Measurements from ENCODE around the gene GDF15. TPM values are rescaled to one million over a fixed set of nuclear protein-coding genes. Genes with fewer than 3 reads are reported as not detected.

Gene GDF15
- total RNA-seq, 1 experiment from 2014 or later = 15.1 TPM

DNA sequence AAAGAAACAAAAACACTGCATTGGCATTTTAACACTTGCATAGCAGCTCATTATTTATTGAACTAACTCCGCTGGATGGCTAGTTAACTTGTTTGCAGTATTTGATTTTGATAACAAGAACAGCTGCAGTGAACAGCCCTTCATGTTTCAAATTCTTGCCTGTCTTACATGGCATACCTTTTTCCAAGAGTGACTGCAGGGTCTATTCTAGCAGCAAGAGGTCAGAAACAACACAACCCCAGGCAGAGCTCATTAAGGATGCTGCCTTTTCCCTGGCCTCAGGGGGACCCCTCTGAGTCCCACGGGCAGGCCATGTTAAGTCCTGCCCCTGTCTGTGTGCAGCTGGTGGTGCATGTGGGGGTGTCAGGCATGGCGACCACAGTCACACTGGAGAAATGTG is 28.9 kb upstream of the GDF15 start:
- TF ChIP-seq, protein P1, sequence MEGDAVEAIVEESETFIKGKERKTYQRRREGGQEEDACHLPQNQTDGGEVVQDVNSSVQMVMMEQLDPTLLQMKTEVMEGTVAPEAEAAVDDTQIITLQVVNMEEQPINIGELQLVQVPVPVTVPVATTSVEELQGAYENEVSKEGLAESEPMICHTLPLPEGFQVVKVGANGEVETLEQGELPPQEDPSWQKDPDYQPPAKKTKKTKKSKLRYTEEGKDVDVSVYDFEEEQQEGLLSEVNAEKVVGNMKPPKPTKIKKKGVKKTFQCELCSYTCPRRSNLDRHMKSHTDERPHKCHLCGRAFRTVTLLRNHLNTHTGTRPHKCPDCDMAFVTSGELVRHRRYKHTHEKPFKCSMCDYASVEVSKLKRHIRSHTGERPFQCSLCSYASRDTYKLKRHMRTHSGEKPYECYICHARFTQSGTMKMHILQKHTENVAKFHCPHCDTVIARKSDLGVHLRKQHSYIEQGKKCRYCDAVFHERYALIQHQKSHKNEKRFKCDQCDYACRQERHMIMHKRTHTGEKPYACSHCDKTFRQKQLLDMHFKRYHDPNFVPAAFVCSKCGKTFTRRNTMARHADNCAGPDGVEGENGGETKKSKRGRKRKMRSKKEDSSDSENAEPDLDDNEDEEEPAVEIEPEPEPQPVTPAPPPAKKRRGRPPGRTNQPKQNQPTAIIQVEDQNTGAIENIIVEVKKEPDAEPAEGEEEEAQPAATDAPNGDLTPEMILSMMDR (conservative IDR thresholded peaks at IDR 0.05) = no peak
- no peak for TF ChIP-seq EZH2 (IDR thresholded peaks at IDR 0.05; ENCODE audit: low read depth)
- Histone ChIP-seq H3K9me3 (ENCODE audit: insufficient read depth, low read depth) (no peaks in the 10 kb centered on the region), H3K36me3 (ENCODE audit: low read depth) (peaks cover 30% of the 10 kb centered on the region), H3K4me3 (no peak overlapping the region), H3K27ac (no peak overlapping the region), H3K79me2 (ENCODE audit: low read depth) (no peaks in the 10 kb centered on the region), H2AFZ (no peak overlapping the region), H3F3A (ENCODE audit: insufficient read depth, low read depth) (peaks cover 11% of the 10 kb centered on the region; the same call in 1 of the 2 replicates), H3K4me1 (replicated peaks; ENCODE audit: insufficient read depth) (peaks cover 10% of the 10 kb centered on the region), H3K4me2 (no peak overlapping the region), H4K20me1 (ENCODE audit: insufficient read depth) (no peaks in the 10 kb centered on the region), H3K27me3 (ENCODE audit: insufficient read depth, low read depth) (no peaks in the 10 kb centered on the region), H3K9me2 (ENCODE audit: insufficient read depth) (no peaks in the 10 kb centered on the region)
- DNase-seq = no peak
- CTCF ChIA-PET = no interaction called here
- BruUV-seq (replicated peaks) = no TSS peak
- intact Hi-C loops (cut with micrococcal nuclease; ENCODE audit: unreplicated experiment) = no loop called here
- POLR2A ChIA-PET (ENCODE audit: unreplicated experiment) = no interaction called here

DNA sequence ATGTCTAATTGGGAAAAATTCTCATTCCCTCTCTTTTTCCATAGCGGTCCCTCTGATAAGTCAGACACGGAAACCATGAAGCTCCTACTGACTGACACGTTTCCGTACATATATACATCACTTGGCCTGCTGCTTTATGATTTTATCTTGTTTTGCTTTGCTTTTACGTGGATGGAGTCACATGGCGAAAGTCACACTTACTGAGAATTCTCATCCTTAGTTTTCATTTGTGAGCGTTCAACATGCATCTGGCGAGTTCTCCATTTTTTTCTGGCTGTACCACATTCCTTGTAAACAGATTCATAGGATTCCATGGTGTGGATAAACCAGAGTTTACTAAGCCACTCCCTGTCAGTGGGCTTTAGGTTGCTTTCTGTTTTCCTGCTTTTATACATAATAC is 24.3 kb upstream of the GDF15 start:
- CTCF ChIA-PET = interaction anchor here (0.5 kb wide), 1 partner anchor 34 kb away, joined by 6 read pairs; no protein-coding TSS in a partner anchor
- Histone ChIP-seq H3F3A (ENCODE audit: insufficient read depth, low read depth) (peaks cover 41% of the 10 kb centered on the region), H2AFZ (no peak overlapping the region), H4K20me1 (ENCODE audit: insufficient read depth) (no peaks in the 10 kb centered on the region), H3K9me3 (ENCODE audit: insufficient read depth, low read depth) (no peaks in the 10 kb centered on the region), H3K4me3 (no peak overlapping the region), H3K4me1 (replicated peaks; ENCODE audit: insufficient read depth) (peaks cover 44% of the 10 kb centered on the region), H3K4me2 (no peak overlapping the region), H3K79me2 (ENCODE audit: low read depth) (no peaks in the 10 kb centered on the region), H3K36me3 (ENCODE audit: low read depth) (peaks cover 18% of the 10 kb centered on the region; the same call in 1 of the 2 replicates), H3K27ac (peak overlapping the region; percentile 29), H3K27me3 (ENCODE audit: insufficient read depth, low read depth) (no peaks in the 10 kb centered on the region), H3K9me2 (ENCODE audit: insufficient read depth) (no peaks in the 10 kb centered on the region)
- DNase-seq = peak in 1 of 2 experiments; percentile 60
- no TSS peak for BruUV-seq (replicated peaks)
- intact Hi-C loops (cut with micrococcal nuclease; ENCODE audit: unreplicated experiment) = no loop called here
- POLR2A ChIA-PET (ENCODE audit: unreplicated experiment) = no interaction called here
- TF ChIP-seq, protein P1 (conservative IDR thresholded peaks at IDR 0.05) = no peak
- no peak for TF ChIP-seq EZH2 (IDR thresholded peaks at IDR 0.05; ENCODE audit: low read depth)

DNA sequence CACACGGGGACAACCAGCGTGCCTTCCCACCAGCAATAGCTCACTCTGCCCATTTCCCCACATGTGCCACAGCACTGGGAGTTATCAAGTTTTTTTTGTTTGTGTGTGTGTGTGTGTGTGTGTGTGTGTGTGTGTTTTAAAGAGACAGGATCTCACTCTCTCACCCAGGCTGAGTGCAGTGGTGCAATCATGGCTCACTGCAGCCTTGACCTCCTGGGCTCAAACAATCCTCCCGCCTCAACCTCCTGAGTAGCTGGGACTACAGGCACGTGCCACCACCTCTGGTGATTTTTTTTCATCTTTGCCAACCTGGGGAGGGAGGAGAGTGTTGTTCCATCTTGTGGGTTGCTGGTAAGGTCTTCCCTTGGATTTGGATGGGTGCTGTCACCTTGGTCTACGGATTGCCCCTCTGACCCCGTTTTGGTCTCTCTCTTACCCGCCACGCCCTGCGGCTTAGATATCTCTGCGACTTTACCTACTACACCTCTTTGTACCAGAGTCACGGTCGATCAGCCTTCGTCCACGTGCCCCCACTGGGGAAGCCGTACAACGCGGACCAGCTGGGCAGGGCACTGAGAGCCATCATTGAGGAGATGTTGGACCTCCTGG is 22.9 kb upstream of the GDF15 start:
- H3K9me3 ChIP-seq (ENCODE audit: insufficient read depth, low read depth) = no peaks in the 10 kb centered on the region
- H3K79me2 ChIP-seq (ENCODE audit: low read depth) = no peaks in the 10 kb centered on the region
- TF ChIP-seq, protein P1 (conservative IDR thresholded peaks at IDR 0.05) = no peak
- no peak for TF ChIP-seq EZH2 (IDR thresholded peaks at IDR 0.05; ENCODE audit: low read depth)
- no peak overlapping the region for H3K4me3 ChIP-seq
- peak in 1 of 2 experiments; percentile 1 for DNase-seq
- no peak overlapping the region for H3K27ac ChIP-seq
- H3F3A ChIP-seq (ENCODE audit: insufficient read depth, low read depth) = peaks cover 48% of the 10 kb centered on the region
- H3K36me3 ChIP-seq (ENCODE audit: low read depth) = 0 out of 2 replicates have a peak, but pooled peaks cover 4% of the 10 kb centered on the region
- POLR2A ChIA-PET (ENCODE audit: unreplicated experiment) = no interaction called here
- no TSS peak for BruUV-seq (replicated peaks)
- H3K27me3 ChIP-seq (ENCODE audit: insufficient read depth, low read depth) = no peaks in the 10 kb centered on the region
- H3K9me2 ChIP-seq (ENCODE audit: insufficient read depth) = no peaks in the 10 kb centered on the region
- peaks cover 50% of the 10 kb centered on the region for H3K4me1 ChIP-seq (replicated peaks; ENCODE audit: insufficient read depth)
- H4K20me1 ChIP-seq (ENCODE audit: insufficient read depth) = no peaks in the 10 kb centered on the region
- CTCF ChIA-PET = no interaction called here
- intact Hi-C loops (cut with micrococcal nuclease; ENCODE audit: unreplicated experiment) = no loop called here
- no peak overlapping the region for H3K4me2 ChIP-seq
- no peak overlapping the region for H2AFZ ChIP-seq

Data from PC-9 (cell line).